GM13976 (cell line): Measurements from ENCODE around the gene TLE1.

Experiments
- DNase-seq: peaks from one replicate; pipeline ENCODE4 v3.0.0; 2012; ENCODE audit warnings: low spot score
- CTCF ChIP-seq: IDR thresholded peaks from 2 replicates; pipeline ENCODE4 v1.5.1; 2012; ENCODE audit warnings: borderline replicate concordance, mild to moderate bottlenecking; ENCODE audit not compliant: insufficient read depth; ENCODE audit errors: extremely low read depth, missing control alignments, control extremely low read depth
- in situ Hi-C: fragments of 300-500 bp; cut with MboI; formaldehyde crosslinking; loops from one replicate; pipeline ENCODE4 v1.12.0; 2022; ENCODE audit warnings: low sequenced_read_pairs, mixed read lengths, inconsistent platforms; ENCODE audit not compliant: unreplicated experiment

Gene TLE1

DNA sequence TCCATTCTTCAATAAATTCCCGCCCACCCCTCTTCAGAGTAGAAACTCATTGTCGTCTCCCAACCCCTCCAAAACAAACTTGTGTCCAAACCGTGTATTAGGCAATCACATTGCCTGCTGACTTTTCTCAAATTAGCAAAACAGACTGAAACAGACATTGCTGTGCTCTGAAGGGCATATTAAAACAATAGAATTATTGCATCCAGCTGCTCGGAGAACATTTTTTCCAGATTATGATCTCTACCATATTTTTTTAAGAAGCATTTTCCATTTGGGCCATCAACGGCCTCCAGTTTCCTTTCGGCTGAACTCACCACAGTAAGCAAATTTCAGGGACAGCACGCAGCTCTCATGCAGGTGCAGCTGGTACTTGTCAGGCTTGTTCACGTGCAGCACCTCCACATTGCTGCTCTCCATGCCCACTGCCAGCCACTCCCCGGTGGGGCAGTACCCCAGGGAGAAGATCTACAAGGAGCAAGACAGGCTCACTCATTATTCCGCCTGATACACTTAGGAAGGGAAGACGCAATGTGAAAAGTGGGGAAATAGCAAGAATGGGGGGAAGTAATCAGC lies 104.1 kb downstream of the TLE1 start:
- in situ Hi-C loops = no loop called here
- TF ChIP-seq CTCF = no peak
- no peak for DNase-seq

DNA sequence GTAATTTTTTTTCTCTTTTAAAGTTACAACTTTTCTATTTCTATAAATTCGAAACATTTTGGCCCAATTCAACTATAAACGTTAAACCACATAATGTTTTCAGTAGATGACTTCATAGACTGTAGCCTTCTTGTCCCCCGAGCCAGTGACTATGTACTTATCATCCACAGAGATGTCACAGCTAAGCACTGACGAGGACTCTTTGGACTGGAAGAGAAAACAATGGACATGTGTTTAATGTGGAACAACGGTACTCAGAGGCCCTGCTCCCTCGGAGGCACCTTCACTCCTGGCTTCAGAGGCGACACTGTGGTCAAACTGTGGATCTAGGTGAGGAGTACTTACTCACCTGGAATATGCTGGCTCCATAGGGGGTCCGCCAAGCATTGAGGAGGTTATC lies 105.2 kb downstream of the TLE1 start:
- TF ChIP-seq CTCF = no peak
- in situ Hi-C loops = no loop called here
- DNase-seq = no peak

- DNase-seq = no peak
- in situ Hi-C loops = no loop called here
- TF ChIP-seq CTCF = no peak
Measured at GRCh38 chr9:81581986-81582385, 107.4 kb downstream of the TLE1 start.

- no peak for TF ChIP-seq CTCF
Measured at GRCh38 chr9:81579381-81579780, 110.0 kb downstream of the TLE1 start.

GRCh38 chr9:81578606-81579005 lies 110.7 kb downstream of the TLE1 start:
- no peak for TF ChIP-seq CTCF
- in situ Hi-C loops = no loop called here
- DNase-seq = no peak

More at GRCh38 chr9:81579381-81579780, 110.0 kb downstream of the TLE1 start:
- in situ Hi-C loops = no loop called here
- no peak for DNase-seq

GRCh38 chr9:81575956-81576355 lies 113.4 kb downstream of the TLE1 start:
- DNase-seq = no peak
- no peak for TF ChIP-seq CTCF
- in situ Hi-C loops = no loop called here
